Measurements from ENCODE around the gene GLT8D2. TPM values are rescaled to one million over a fixed set of nuclear protein-coding genes. Genes with fewer than 3 reads are reported as not detected.
"Not testable (repeated sequence)": the region's sequence is repeated elsewhere in the genome, so short reads cannot be mapped to it uniquely, and the experiment has no call there.

Gene GLT8D2
- total and polyA plus RNA-seq, 2 of the 13 experiments (the other 11 are each of a cell fraction or from before 2014, with no cell fraction given) = not detected

- H3K79me2 ChIP-seq (ENCODE audit: insufficient read depth, low read length); H3K9ac ChIP-seq (ENCODE audit: insufficient read depth, low read depth, low read length); H2AFZ ChIP-seq (ENCODE audit: low read length); CTCF ChIA-PET (ENCODE audit: low intra/inter-chr PET ratio, low total read pairs); H3K27ac ChIP-seq (ENCODE audit: extremely low read length, insufficient read depth, low read length); H3K36me3 ChIP-seq (replicated peaks in 1 of 2; ENCODE audit: control insufficient read depth in 1 of 2, insufficient read depth in 2 of 2, low read length in 2 of 2); H3K4me1 ChIP-seq (ENCODE audit: insufficient read depth, low read length); POLR2A ChIA-PET; H4K20me1 ChIP-seq (ENCODE audit: insufficient read depth, low read length); intact Hi-C loops (cut with micrococcal nuclease; ENCODE audit: unreplicated experiment); DNase-seq (ENCODE audit: low spot score); H3K9me3 ChIP-seq (ENCODE audit: low read length); FAIRE-seq; ATAC-seq; in situ Hi-C loops (cut with HindIII; ENCODE audit: extremely low pct_ligation_motif_present, low pct_unique_long_range_greater_than_20kb); H3K4me2 ChIP-seq (ENCODE audit: low read depth, low read length); BruUV-seq (replicated peaks); H3K4me3 ChIP-seq (replicated peaks in 1 of 3; ENCODE audit: insufficient read depth in 1 of 3, low read depth in 2 of 3, low read length in 3 of 3): not testable (repeated sequence)
- 75% methylated on average over 8 of the region's 27 CpGs for WGBS (ENCODE audit: low lambda C conversion rate)
- H3K27me3 ChIP-seq (ENCODE audit: control insufficient read depth in 1 of 2, insufficient read depth in 2 of 2, low read length in 2 of 2) = peaks cover 0 to 24% of the 10 kb centered on the region in 2 experiments; a peak in 2 of 5 replicates
Observed at GRCh38 chr12:104030596-104030995, 19.4 kb downstream of the GLT8D2 start.

DNA sequence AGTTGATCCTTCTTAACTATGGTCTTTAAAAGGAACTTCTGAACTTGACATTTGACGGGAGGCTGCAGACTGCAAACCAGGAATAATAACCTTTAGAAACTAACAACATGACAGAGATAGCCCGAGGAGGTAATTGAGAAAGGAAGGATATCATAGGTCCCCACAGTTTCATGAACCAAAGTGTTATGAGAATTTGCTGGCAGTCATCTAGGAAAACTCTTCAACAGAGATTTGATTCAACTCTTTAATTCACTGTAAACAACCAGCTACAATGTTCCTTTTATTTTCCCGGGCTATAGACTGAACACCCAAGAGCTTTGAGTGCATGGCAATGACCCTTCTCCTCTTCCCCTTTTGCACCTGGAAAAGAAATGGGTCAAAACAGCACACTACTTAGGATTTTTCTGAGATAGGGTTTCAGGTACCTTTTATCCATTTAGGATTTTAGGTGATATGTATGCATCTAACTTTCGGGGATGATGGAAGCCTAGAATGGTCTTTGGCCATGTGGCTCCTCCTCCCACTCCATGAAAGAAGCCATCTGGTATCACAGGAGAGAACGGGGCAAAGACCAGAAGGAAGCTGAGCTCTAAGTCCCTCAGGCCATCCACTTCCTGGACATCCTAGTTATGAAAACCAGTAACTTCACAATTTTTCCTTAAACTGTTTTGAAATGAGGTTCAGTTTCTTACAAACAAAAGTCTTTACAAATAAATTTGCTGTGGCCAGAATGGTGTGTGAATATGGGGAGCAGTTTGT lies 23.0 kb downstream of the GLT8D2 start:
- no peaks in the 10 kb centered on the region for H3K9me3 ChIP-seq (ENCODE audit: low read length)
- no peaks in the 10 kb centered on the region for H3K36me3 ChIP-seq (replicated peaks in 1 of 2; ENCODE audit: control insufficient read depth in 1 of 2, insufficient read depth in 2 of 2, low read length in 2 of 2)
- H3K4me1 ChIP-seq (ENCODE audit: insufficient read depth, low read length) = no peaks in the 10 kb centered on the region
- H3K4me3 ChIP-seq (replicated peaks in 1 of 3; ENCODE audit: insufficient read depth in 1 of 3, low read depth in 2 of 3, low read length in 3 of 3) = no peak overlapping the region
- in situ Hi-C loops (cut with HindIII; ENCODE audit: extremely low pct_ligation_motif_present, low pct_unique_long_range_greater_than_20kb) (no loop called here), intact Hi-C loops (cut with micrococcal nuclease; ENCODE audit: unreplicated experiment) (no loop called here)
- TF ChIP-seq SMAD9 (CRISPR knock-in tag; IDR thresholded peaks at IDR 0.05) = no peak
- TF ChIP-seq ZBTB34 (CRISPR knock-in tag; IDR thresholded peaks at IDR 0.05) = no peak
- TF ChIP-seq SNAI1 (CRISPR knock-in tag; IDR thresholded peaks at IDR 0.05; ENCODE audit: borderline replicate concordance) = no peak
- TF ChIP-seq ZIK1 (CRISPR knock-in tag; IDR thresholded peaks at IDR 0.05; ENCODE audit: borderline replicate concordance, low read depth) = no peak
- no peak for TF ChIP-seq JUNB (CRISPR knock-in tag; IDR thresholded peaks at IDR 0.05; ENCODE audit: borderline replicate concordance)
- H4K20me1 ChIP-seq (ENCODE audit: insufficient read depth, low read length) = no peaks in the 10 kb centered on the region
- ChIA-PET POLR2A (no interaction called here), CTCF (ENCODE audit: low intra/inter-chr PET ratio, low total read pairs) (no interaction called here)
- no peaks in the 10 kb centered on the region for H3K79me2 ChIP-seq (ENCODE audit: insufficient read depth, low read length)
- FAIRE-seq (no peak), DNase-seq (ENCODE audit: low spot score) (no peak), ATAC-seq (no peak)
- 11% methylated on average over 5 of the region's 5 CpGs for WGBS (ENCODE audit: low lambda C conversion rate)
- H3K27me3 ChIP-seq (ENCODE audit: control insufficient read depth in 1 of 2, insufficient read depth in 2 of 2, low read length in 2 of 2) = peaks cover 0 to 21% of the 10 kb centered on the region in 2 experiments; a peak in 2 of 5 replicates
- H3K9ac ChIP-seq (ENCODE audit: insufficient read depth, low read depth, low read length) = no peak overlapping the region
- BruUV-seq (replicated peaks) = no TSS peak
- H3K4me2 ChIP-seq (ENCODE audit: low read depth, low read length) = no peak overlapping the region
- no peak overlapping the region for H3K27ac ChIP-seq (ENCODE audit: extremely low read length, insufficient read depth, low read length)
- no peak overlapping the region for H2AFZ ChIP-seq (ENCODE audit: low read length)
